22Rv1 (cell line): ENCODE data around the gene PLEKHA3.

Experiments
- H3K27ac ChIP-seq: fragments of 450-650 bp; 2 replicates; pipeline ENCODE4 v1.5.1; 2017
- CTCF ChIP-seq: fragments of 450-650 bp; IDR thresholded peaks from 2 replicates; pipeline ENCODE4 v1.5.1; 2017; ENCODE audit warnings: mild to moderate bottlenecking
- ZFX ChIP-seq: fragments of 450-650 bp; IDR thresholded peaks from 2 replicates; pipeline ENCODE4 v1.6.1; 2017; ENCODE audit warnings: antibody characterized with exemption, borderline replicate concordance

PLEKHA3 gene

DNA sequence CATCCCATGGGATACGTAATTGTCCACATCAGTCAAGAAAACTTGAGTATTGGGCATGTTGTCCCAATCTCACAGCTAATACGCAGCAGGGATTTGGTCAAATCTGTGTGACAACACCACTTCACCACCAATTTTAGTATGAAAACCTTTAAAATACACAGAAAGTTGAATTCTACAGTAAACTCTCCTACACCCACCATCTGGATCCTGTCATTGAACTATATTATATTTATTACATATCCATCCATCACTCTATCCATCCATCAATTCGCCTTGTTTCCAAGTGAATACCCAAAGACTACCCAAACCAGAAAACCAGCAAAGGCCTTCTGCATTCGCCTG, 1.0 kb upstream of the PLEKHA3 start:
- TF ChIP-seq CTCF (peak; percentile 49), ZFX (no peak)
- peak overlapping the region; percentile 86 for H3K27ac ChIP-seq

- H3K27ac ChIP-seq: peak overlapping the region; percentile 86
- TF ChIP-seq ZFX: no peak
- no peak for TF ChIP-seq CTCF
These were observed 465 bp upstream of the PLEKHA3 start for GRCh38 chr2:178479758-178480226.

- TF ChIP-seq CTCF (no peak), ZFX (no peak)
- H3K27ac ChIP-seq: no peak overlapping the region
These were observed 2.2 kb downstream of the PLEKHA3 start for GRCh38 chr2:178482437-178482836.

GRCh38 chr2:178484245-178485041, 4.2 kb downstream of the PLEKHA3 start:
- TF ChIP-seq ZFX (no peak), CTCF (no peak)

DNA sequence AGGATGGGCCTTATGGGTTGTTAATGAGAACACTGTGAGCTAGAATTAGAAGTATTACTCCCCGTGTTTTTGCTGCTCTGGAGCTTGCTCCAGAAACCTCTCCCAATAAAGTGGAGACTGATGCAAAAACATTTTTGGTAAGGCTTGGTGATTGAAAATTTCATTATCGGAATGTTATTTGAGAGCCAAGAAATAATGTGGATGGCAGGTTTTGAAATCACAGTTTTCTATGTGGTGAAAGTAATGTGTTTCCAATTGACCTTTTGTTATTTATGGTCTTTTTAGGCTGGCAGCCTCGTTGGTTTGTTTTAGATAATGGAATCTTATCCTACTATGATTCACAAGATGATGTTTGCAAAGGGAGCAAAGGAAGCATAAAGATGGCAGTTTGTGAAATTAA, 5.1 kb downstream of the PLEKHA3 start:
- TF ChIP-seq ZFX: no peak
- no peak for TF ChIP-seq CTCF
- no peak overlapping the region for H3K27ac ChIP-seq

More at GRCh38 chr2:178484245-178485041, 4.2 kb downstream of the PLEKHA3 start:
- H3K27ac ChIP-seq: no peak overlapping the region

DNA sequence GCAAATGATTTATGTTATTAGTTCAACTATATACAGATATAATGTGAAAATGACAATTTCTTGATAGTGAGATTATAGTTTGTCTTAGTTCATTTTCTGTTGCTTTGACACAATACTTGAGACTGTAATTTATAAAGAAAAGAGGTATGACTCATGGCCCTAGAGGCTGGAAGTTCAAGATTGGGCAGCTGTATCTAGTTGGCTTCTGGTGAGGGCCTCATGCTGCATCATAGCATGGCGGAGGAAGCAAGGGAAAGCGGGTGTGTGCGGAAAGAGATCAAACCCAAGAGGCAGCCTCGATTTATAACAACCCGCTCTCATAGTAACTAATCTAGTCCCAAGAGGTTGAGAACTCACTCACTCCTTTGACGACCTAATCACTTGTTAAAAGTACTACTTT, 11.4 kb downstream of the PLEKHA3 start:
- no peak overlapping the region for H3K27ac ChIP-seq
- TF ChIP-seq CTCF (no peak), ZFX (no peak)

GRCh38 chr2:178496049-178496448, 15.8 kb downstream of the PLEKHA3 start:
- TF ChIP-seq ZFX: no peak
- TF ChIP-seq CTCF: no peak

More at GRCh38 chr2:178496049-178496448, 15.8 kb downstream of the PLEKHA3 start:
- no peak overlapping the region for H3K27ac ChIP-seq
